ENCODE data around the gene COP1.

GRCh38 chr1:176241385-176242015 lies 34.4 kb upstream of the COP1 start:
- TF ChIP-seq POLR2A (IDR thresholded peaks at IDR 0.05) (no peak), CTCF (IDR thresholded peaks at IDR 0.05) (no peak)

All from upper lobe of left lung (tissue), 4 donors.